GM12891 (cell line): ENCODE results near the gene RND2.
A peak's percentile ranks its signal among the peaks of the same experiment; 100 is the strongest.
"Not testable (repeated sequence)": the region's sequence is repeated elsewhere in the genome, so short reads cannot be mapped to it uniquely, and the experiment has no call there.

Source experiments
- DNase-seq: peaks from one replicate; pipeline ENCODE4 v3.0.0; 2011; ENCODE audit warnings: low spot score; ENCODE audit not compliant: insufficient read length
- FAIRE-seq: peaks from 2 replicates; lab custom pipeline; 2011; peaks lifted over from hg19 to GRCh38; lab: Jason Lieb, UNC
- PAX5 ChIP-seq: IDR thresholded peaks from 2 replicates; pipeline ENCODE4 v1.6.1; 2011; ENCODE audit warnings: low read length, moderate library complexity, mild to moderate bottlenecking; ENCODE audit not compliant: insufficient read depth, severe bottlenecking
- POLR2A ChIP-seq: IDR thresholded peaks from 2 replicates; pipeline ENCODE4 v1.6.1; 2011; ENCODE audit warnings: low read depth, low read length, control low read depth
- POLR2AphosphoS5 ChIP-seq: IDR thresholded peaks from 2 replicates; pipeline ENCODE4 v1.6.1; 2011; ENCODE audit warnings: low read depth, low read length, control low read depth
- POU2F2 ChIP-seq: IDR thresholded peaks from 2 replicates; pipeline ENCODE4 v1.6.1; 2011; ENCODE audit warnings: low read depth, mild to moderate bottlenecking, control low read depth, low read length, moderate library complexity
- SPI1 ChIP-seq: IDR thresholded peaks from 2 replicates; pipeline ENCODE4 v1.6.1; 2011; ENCODE audit warnings: low read depth, low read length, control low read depth
- TAF1 ChIP-seq: IDR thresholded peaks from 2 replicates; pipeline ENCODE4 v1.6.1; 2011; ENCODE audit warnings: low read depth, low read length, control low read depth

RND2 gene

GRCh38 chr17:42989726-42990652 lies 35.0 kb upstream of the RND2 start:
- FAIRE-seq, result no peak
- TF ChIP-seq TAF1, result no peak
- TF ChIP-seq PAX5, result no peak
- TF ChIP-seq POU2F2, result no peak
- no peak for TF ChIP-seq POLR2A
- no peak for TF ChIP-seq SPI1
- no peak for TF ChIP-seq POLR2AphosphoS5
- no peak for DNase-seq

- DNase-seq (no peak), FAIRE-seq (no peak)
- TF ChIP-seq TAF1, result no peak
- no peak for TF ChIP-seq POLR2AphosphoS5
- TF ChIP-seq POLR2A, result no peak
- no peak for TF ChIP-seq POU2F2
- no peak for TF ChIP-seq PAX5
- no peak for TF ChIP-seq SPI1
Observed at GRCh38 chr17:42991471-42991870, 33.6 kb upstream of the RND2 start.

DNA sequence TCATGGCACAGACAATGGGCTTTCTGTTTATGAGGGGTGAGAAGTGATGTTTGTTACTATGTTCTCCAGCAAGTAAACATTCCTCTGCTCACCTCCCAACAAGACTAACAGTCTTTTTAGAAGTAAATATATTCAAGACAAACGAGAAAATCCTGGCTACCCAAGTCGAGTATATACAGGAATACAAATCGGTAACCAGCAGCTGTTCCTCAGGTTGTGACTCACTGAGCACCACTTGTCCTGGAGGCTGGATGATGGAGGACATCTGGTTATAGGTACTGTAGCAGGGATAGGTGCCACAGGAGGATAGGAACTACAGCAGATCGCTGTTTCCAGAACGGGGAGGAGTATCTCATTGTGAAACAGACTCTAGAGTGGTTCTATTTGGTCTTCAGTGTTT lies 32.2 kb upstream of the RND2 start:
- no peak for TF ChIP-seq POLR2A
- TF ChIP-seq TAF1, result no peak
- TF ChIP-seq POU2F2, result no peak
- TF ChIP-seq SPI1, result no peak
- TF ChIP-seq POLR2AphosphoS5, result no peak
- TF ChIP-seq PAX5, result no peak
- DNase-seq, result no peak
- no peak for FAIRE-seq

DNA sequence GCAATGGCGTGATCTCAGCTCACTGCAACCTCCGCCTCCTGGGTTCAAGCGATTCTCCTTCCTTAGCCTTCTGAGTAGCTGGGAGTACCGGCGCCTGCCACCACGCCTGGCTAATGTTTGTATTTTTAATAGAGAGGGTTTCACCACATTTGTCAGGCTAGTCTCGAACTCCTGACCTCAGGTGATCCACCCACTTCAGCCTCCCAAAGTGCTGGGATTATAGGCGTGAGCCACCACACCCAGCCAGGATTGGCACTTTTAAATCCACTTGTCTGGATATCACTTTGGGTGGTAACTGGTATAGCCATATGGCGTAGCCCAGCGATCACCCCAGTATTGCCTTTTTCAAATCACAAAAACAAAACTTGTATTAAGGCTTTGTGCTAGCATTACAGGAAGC lies 31.1 kb upstream of the RND2 start:
- not testable (repeated sequence) for DNase-seq, FAIRE-seq

GRCh38 chr17:42997390-42997983 lies 27.5 kb upstream of the RND2 start:
- DNase-seq, result no peak
- FAIRE-seq, result peak; percentile 48

DNA sequence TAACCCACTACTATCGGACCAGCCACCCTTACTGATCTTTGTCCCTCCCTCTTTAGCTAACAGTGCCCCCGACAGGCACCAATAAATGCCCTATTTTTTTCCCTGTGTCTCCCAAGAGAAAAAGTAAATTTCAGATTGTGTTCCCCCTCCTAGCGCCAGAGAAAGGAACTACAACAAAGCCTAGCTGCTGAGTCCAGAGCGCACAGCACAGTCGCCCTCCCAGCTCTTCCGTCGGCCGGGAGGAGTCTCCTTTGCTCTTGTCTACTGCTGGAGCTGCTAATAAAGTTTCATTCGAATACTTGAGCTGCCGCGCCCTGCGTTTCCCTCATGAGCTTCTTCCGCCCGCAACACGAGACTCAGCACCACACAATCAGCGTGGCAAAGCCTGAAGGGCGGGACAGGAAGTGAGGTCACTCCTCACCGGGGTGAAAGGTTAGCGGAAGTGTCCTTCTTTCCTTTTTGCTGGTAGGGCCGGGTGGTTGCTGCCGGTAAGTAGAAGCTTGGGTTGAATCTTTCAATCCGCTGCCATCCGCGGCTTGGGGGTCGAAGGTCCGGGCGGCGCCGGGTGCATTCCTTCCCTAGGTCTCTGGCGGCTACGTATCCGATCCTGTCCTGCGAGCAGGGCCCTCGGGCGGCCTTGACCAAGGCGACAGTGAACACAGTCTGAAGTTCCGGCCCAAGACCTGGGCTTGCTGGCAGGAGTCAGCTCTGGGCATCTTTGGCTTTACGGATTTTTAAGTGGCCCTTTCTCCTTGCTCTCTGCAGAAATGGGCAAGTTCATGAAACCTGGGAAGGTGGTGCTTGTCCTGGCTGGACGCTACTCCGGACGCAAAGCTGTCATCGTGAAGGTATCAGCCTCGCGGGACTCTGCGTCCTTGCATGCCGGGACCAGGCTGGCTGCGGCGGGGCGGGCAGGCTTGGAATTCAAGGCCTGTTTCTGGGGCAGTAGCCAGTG lies 26.8 kb upstream of the RND2 start, which contains the start of gene RPL27:
RPL27 (plus strand) TSS at position 436 of the 955 bp plus-strand sequence; CDS start at position 768, 332 bp downstream.
- FAIRE-seq (peak; percentile 99), DNase-seq (peak; percentile 83)
- TF ChIP-seq POLR2A (peak; percentile 98), TAF1 (peak; percentile 97), SPI1 (peak; percentile 60), POLR2AphosphoS5 (peak; percentile 97), POU2F2 (peak; percentile 92), PAX5 (peak; percentile 31)

More at GRCh38 chr17:42997390-42997983, 27.5 kb upstream of the RND2 start:
- TF ChIP-seq POU2F2 (no peak), POLR2AphosphoS5 (no peak), SPI1 (no peak), POLR2A (no peak)

- FAIRE-seq, result peak; percentile 23
Observed at GRCh38 chr17:42999003-42999525, 26.0 kb upstream of the RND2 start.

DNA sequence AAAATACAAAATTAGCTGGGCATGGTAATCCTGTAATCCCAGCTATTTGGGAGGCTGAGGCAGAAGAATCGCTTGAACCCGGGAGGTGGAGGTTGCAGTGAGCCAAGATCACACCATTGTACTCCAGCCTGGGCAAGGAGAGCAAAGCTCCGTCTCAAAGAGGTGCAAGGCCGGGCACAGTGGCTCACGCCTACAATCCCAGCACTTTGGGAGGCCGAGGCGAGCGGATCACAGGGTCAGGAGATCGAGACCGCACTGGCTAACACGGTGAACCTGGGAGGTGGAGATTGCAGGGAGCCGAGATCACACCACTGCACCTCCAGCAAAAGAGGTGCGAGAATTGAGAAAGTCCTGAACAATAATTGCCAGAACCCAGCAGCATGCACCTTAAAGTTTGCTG lies 24.1 kb upstream of the RND2 start:
- TF ChIP-seq POU2F2, result 0 out of 2 replicates have a peak, but pooled peaks have one; percentile 19
- TF ChIP-seq POLR2AphosphoS5, result peak; percentile 23; the same call in 1 of the 2 replicates
- TF ChIP-seq POLR2A, result peak; percentile 40; the same call in 1 of the 2 replicates
- not testable (repeated sequence) for DNase-seq, FAIRE-seq

More at GRCh38 chr17:42999003-42999525, 26.0 kb upstream of the RND2 start:
- TF ChIP-seq PAX5 (no peak), POU2F2 (no peak), POLR2A (no peak), POLR2AphosphoS5 (no peak; the same call in 1 of the 2 replicates), SPI1 (no peak), TAF1 (no peak)
- no peak for DNase-seq
